ENCODE results near the gene ACP6.

- no peak for TF ChIP-seq GATA2 (IDR thresholded peaks at IDR 0.05; ENCODE audit: low read depth, low read length)
- no peak for TF ChIP-seq GATA3 (IDR thresholded peaks at IDR 0.05; ENCODE audit: low read depth, low read length)
Observed at GRCh38 chr1:147719711-147720225, 49.4 kb upstream of the ACP6 start.
